DND-41 (cell line): ENCODE results near the gene BMP2K.

ENCODE experiments used
- ATAC-seq: fragments of 200-7000 bp; cut with Tn5 transposase; 3 replicates; pipeline ENCODE4 v1.9.1; 2021; ENCODE audit warnings: low read depth; ENCODE audit not compliant: insufficient read depth
- DNase-seq: peaks from one replicate; pipeline ENCODE4 v3.0.0-alpha.2; 2020
- H2AFZ ChIP-seq: 2 replicates; pipeline ENCODE4 v1.6.0; 2012; ENCODE audit warnings: low read depth, low read length
- H3K27ac ChIP-seq: 2 replicates; pipeline ENCODE4 v1.5.1; 2012; ENCODE audit warnings: low read length, inconsistent platforms
- H3K27me3 ChIP-seq: fragments of 200-600 bp; sonication (generic); 2 replicates; pipeline ENCODE4 v1.6.0; 2012; ENCODE audit warnings: low read length, mild to moderate bottlenecking, inconsistent platforms; ENCODE audit not compliant: insufficient read depth, poor library complexity
- H3K36me3 ChIP-seq: 2 replicates; pipeline ENCODE4 v1.5.1; 2012; ENCODE audit warnings: low read length, inconsistent platforms; ENCODE audit not compliant: insufficient read depth
- H3K4me1 ChIP-seq: 2 replicates; pipeline ENCODE4 v1.5.1; 2012; ENCODE audit warnings: mild to moderate bottlenecking, low read length; ENCODE audit not compliant: insufficient read depth
- H3K4me2 ChIP-seq: 2 replicates; pipeline ENCODE4 v1.6.0; 2012; ENCODE audit warnings: mild to moderate bottlenecking, moderate library complexity, low read length, inconsistent platforms; ENCODE audit not compliant: insufficient read depth
- H3K4me3 ChIP-seq, 2 experiments: fragments of 200-600 bp in 1 of 2; shearing (Covaris generic) in 1 of 2; 2 replicates each; pipeline ENCODE4 v1.5.1; 2012 to 2016; ENCODE audit warnings: inconsistent platforms in 2 of 2, low read length in 2 of 2, mild to moderate bottlenecking in 2 of 2, low read depth in 1 of 2, moderate library complexity in 1 of 2
- H3K79me2 ChIP-seq: 2 replicates; pipeline ENCODE4 v1.6.0; 2012; ENCODE audit warnings: low read length, inconsistent platforms; ENCODE audit not compliant: insufficient read depth
- H3K9ac ChIP-seq: 2 replicates; pipeline ENCODE4 v1.6.0; 2012; ENCODE audit warnings: low read depth, mild to moderate bottlenecking, inconsistent platforms, low read length, moderate library complexity
- H3K9me3 ChIP-seq: 2 replicates; pipeline ENCODE4 v1.5.1; 2012; ENCODE audit warnings: low read length, moderate library complexity, mild to moderate bottlenecking, inconsistent platforms; ENCODE audit not compliant: insufficient read depth, severe bottlenecking
- H4K20me1 ChIP-seq: 2 replicates; pipeline ENCODE4 v1.6.0; 2012; ENCODE audit warnings: low read length; ENCODE audit not compliant: insufficient read depth
- EZH2 ChIP-seq: IDR thresholded peaks from 3 replicates; pipeline ENCODE4 v1.6.1; 2012; ENCODE audit warnings: borderline replicate concordance, low read depth, mild to moderate bottlenecking, moderate library complexity, low read length, inconsistent platforms; ENCODE audit not compliant: severe bottlenecking
- TF ChIP-seq, protein P1 (sequence below): IDR thresholded peaks from 2 replicates; pipeline ENCODE4 v1.5.1; 2012; ENCODE audit warnings: borderline replicate concordance, low read length, moderate library complexity, mild to moderate bottlenecking; ENCODE audit not compliant: poor library complexity, severe bottlenecking; ENCODE audit errors: extremely low read depth

BMP2K gene

DNA sequence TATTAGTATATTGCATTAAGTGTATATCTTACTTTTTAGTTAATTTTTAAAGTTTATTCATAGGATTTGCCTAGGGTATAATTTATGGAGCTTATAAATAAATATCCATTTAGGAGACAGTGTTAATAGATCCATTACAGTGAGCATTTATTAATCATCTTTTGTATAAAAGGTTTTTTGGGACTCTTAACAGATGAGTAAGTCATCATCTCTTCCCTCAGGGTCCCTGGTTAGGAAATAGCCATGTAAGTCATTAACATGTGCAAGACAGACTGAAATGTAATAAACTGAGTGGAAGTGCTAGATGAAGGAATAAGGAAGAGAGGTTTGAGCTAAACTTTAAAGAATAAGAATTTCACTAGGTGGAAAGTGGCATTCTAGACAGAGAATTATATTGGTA, 93.9 kb downstream of the BMP2K start:
- TF ChIP-seq EZH2, result no peak
- TF ChIP-seq, protein P1, sequence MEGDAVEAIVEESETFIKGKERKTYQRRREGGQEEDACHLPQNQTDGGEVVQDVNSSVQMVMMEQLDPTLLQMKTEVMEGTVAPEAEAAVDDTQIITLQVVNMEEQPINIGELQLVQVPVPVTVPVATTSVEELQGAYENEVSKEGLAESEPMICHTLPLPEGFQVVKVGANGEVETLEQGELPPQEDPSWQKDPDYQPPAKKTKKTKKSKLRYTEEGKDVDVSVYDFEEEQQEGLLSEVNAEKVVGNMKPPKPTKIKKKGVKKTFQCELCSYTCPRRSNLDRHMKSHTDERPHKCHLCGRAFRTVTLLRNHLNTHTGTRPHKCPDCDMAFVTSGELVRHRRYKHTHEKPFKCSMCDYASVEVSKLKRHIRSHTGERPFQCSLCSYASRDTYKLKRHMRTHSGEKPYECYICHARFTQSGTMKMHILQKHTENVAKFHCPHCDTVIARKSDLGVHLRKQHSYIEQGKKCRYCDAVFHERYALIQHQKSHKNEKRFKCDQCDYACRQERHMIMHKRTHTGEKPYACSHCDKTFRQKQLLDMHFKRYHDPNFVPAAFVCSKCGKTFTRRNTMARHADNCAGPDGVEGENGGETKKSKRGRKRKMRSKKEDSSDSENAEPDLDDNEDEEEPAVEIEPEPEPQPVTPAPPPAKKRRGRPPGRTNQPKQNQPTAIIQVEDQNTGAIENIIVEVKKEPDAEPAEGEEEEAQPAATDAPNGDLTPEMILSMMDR, result no peak
- Histone ChIP-seq H3K4me2 (no peak overlapping the region), H3K9ac (no peak overlapping the region), H3K27ac (no peak overlapping the region), H3K4me1 (no peaks in the 10 kb centered on the region), H3K79me2 (no peaks in the 10 kb centered on the region), H2AFZ (no peak overlapping the region), H3K36me3 (peaks cover 58% of the 10 kb centered on the region), H3K27me3 (no peaks in the 10 kb centered on the region), H4K20me1 (no peaks in the 10 kb centered on the region), H3K4me3 (no peak overlapping the region), H3K9me3 (no peaks in the 10 kb centered on the region)
- ATAC-seq, result no peak
- no peak for DNase-seq

- DNase-seq (no peak), ATAC-seq (no peak)
- no peaks in the 10 kb centered on the region for H3K79me2 ChIP-seq
- no peak overlapping the region for H3K9ac ChIP-seq
- H3K36me3 ChIP-seq, result peaks cover 47% of the 10 kb centered on the region
- no peak overlapping the region for H3K4me3 ChIP-seq
- no peak for TF ChIP-seq EZH2
- TF ChIP-seq, protein P1, result no peak
- H3K4me1 ChIP-seq, result no peaks in the 10 kb centered on the region
- no peaks in the 10 kb centered on the region for H3K9me3 ChIP-seq
- H4K20me1 ChIP-seq, result no peaks in the 10 kb centered on the region
- H3K27me3 ChIP-seq, result no peaks in the 10 kb centered on the region
- no peak overlapping the region for H3K4me2 ChIP-seq
- H3K27ac ChIP-seq, result no peak overlapping the region
- no peak overlapping the region for H2AFZ ChIP-seq
Observed at GRCh38 chr4:78876568-78877320, 100.6 kb downstream of the BMP2K start.

GRCh38 chr4:78878031-78878430, 101.9 kb downstream of the BMP2K start:
- H3K9ac ChIP-seq, result no peak overlapping the region
- no peak overlapping the region for H3K4me2 ChIP-seq
- H3K9me3 ChIP-seq, result no peaks in the 10 kb centered on the region
- peaks cover 34% of the 10 kb centered on the region for H3K36me3 ChIP-seq
- no peaks in the 10 kb centered on the region for H3K79me2 ChIP-seq
- no peaks in the 10 kb centered on the region for H3K27me3 ChIP-seq
- no peak for DNase-seq
- TF ChIP-seq, protein P1, result no peak
- TF ChIP-seq EZH2, result no peak
- H4K20me1 ChIP-seq, result no peaks in the 10 kb centered on the region
- no peak overlapping the region for H3K4me3 ChIP-seq
- H2AFZ ChIP-seq, result no peak overlapping the region
- H3K27ac ChIP-seq, result no peak overlapping the region
- H3K4me1 ChIP-seq, result no peaks in the 10 kb centered on the region
- ATAC-seq, result no peak
